T-helper 2 cell treated with Interferon-gamma antibody and Interleukin-4, amounts not matched to agents 5 μg/mL and 100 μg/mL, for 36 hours (primary cell): ENCODE measurements around the gene ITPR1.

Experiments used
- DNase-seq: peaks from one replicate; pipeline ENCODE4 v3.0.0; 2021; ENCODE audit warnings: low spot score
- H3K27ac Mint-ChIP-seq: one replicate; pipeline ENCODE4 v1.8.0; 2021; ENCODE audit warnings: mild to moderate bottlenecking, mixed read lengths
- H3K27me3 Mint-ChIP-seq: one replicate; pipeline ENCODE4 v1.8.0; 2021; ENCODE audit warnings: low read depth, mixed read lengths
- H3K36me3 Mint-ChIP-seq: one replicate; pipeline ENCODE4 v1.8.0; 2021; ENCODE audit warnings: low read depth, mixed read lengths
- H3K4me1 Mint-ChIP-seq: one replicate; pipeline ENCODE4 v1.8.0; 2021; ENCODE audit warnings: low read depth, mixed read lengths
- H3K4me3 Mint-ChIP-seq: one replicate; pipeline ENCODE4 v1.8.0; 2022; ENCODE audit warnings: mild to moderate bottlenecking, moderate library complexity, mixed read lengths
- H3K9me3 Mint-ChIP-seq: one replicate; pipeline ENCODE4 v1.8.0; 2021; ENCODE audit warnings: mixed read lengths

ITPR1 gene

GRCh38 chr3:4894891-4895530 lies 401.9 kb downstream of the ITPR1 start:
- H3K27me3 Mint-ChIP-seq = no peaks in the 10 kb centered on the region
- no peak overlapping the region for H3K4me3 Mint-ChIP-seq
- no peak for DNase-seq
- no peak overlapping the region for H3K27ac Mint-ChIP-seq
- no peaks in the 10 kb centered on the region for H3K36me3 Mint-ChIP-seq
- no peaks in the 10 kb centered on the region for H3K9me3 Mint-ChIP-seq
- H3K4me1 Mint-ChIP-seq = peaks cover 52% of the 10 kb centered on the region

GRCh38 chr3:4895838-4896237 lies 402.7 kb downstream of the ITPR1 start:
- peaks cover 59% of the 10 kb centered on the region for H3K4me1 Mint-ChIP-seq
- no peaks in the 10 kb centered on the region for H3K9me3 Mint-ChIP-seq
- peaks cover 5% of the 10 kb centered on the region for H3K36me3 Mint-ChIP-seq
- H3K27ac Mint-ChIP-seq = peak overlapping the region; percentile 60
- DNase-seq = no peak
- H3K27me3 Mint-ChIP-seq = no peaks in the 10 kb centered on the region
- H3K4me3 Mint-ChIP-seq = no peak overlapping the region
